Right atrium auricular region (tissue), 2 donors: ENCODE results near the gene ARMC9. TPM values are rescaled to one million over a fixed set of nuclear protein-coding genes. Genes with fewer than 3 reads are reported as not detected.
"Not testable (repeated sequence)": the region's sequence is repeated elsewhere in the genome, so short reads cannot be mapped to it uniquely, and the experiment has no call there.

Experiments used
- DNase-seq: peaks from one replicate; pipeline ENCODE4 v3.0.0-alpha.2; 2019; ENCODE audit warnings: low spot score
- H3K27ac ChIP-seq, 2 donors: fragments of 200-600 bp; sonication (generic); 1 replicate in 1 of 2; 2 replicates in 1 of 2; pipeline ENCODE4 v1.5.1; 2016 to 2019
- H3K27me3 ChIP-seq, 2 donors: fragments of 200-600 bp; sonication (generic); one replicate each; pipeline versions ENCODE4 v1.5.1 to v1.6.0; 2017 to 2019
- H3K36me3 ChIP-seq: fragments of 200-600 bp; sonication (generic); one replicate; pipeline ENCODE4 v1.5.1; 2016
- H3K4me1 ChIP-seq, 2 donors: fragments of 200-600 bp; sonication (generic); one replicate each; pipeline versions ENCODE4 v1.5.1 to v1.6.0; 2017 to 2019
- H3K4me3 ChIP-seq, 2 donors: fragments of 200-600 bp; sonication (generic); 1 replicate in 1 of 2; 2 replicates in 1 of 2; pipeline ENCODE4 v1.5.1; 2017 to 2019; ENCODE audit warnings: mild to moderate bottlenecking in 1 of 2, moderate library complexity in 1 of 2
- H3K9me3 ChIP-seq, 2 donors: fragments of 200-600 bp; sonication (generic); one replicate each; pipeline ENCODE4 v1.5.1; 2019
- CTCF ChIP-seq, 2 donors: fragments of 200-600 bp; sonication (generic); IDR thresholded peaks; one replicate each; pipeline ENCODE4 v1.5.1; 2019; ENCODE audit warnings: antibody characterized with exemption in 2 of 2
- total RNA-seq, 2 donors: library from RNA; depleted of rRNA; stranded (reverse); fragments of >200 nt; gene quantifications; one replicate each; pipeline ENCODE4 v1.1.0, GENCODE V29; 2016

The ARMC9 gene
- total RNA-seq, 2 donors from 2014 or later = 2.0 to 2.9 TPM

DNA sequence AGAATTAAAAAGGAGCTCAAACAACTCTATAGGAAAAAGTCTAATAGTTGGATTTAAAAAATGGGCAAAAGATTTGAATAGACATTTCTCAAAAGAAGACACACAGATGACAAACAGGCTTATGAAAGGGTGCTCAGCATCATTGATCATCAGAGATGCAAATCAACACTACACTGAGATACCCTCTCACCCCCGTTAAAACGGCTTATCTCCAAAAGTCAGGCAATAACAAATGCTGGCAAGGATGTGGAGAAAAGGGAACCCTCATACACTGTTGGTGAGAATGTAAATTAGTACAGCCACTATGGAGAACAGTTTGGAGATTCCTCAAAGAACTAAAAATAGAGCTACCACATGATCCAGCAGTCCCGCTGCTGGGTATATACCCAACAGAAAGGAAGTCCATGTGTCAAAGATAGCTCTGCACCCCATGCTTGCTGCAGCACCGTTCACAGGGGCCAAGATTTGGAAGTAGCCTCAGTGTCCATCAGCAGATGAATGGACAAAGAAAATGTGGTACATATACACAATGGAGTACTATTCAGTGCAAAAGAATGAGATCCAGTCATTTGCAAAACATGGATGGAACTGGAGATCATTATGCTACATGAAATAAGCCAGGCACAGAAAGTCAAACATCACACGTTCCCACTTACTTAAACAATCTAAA, 150.4 kb downstream of the ARMC9 start:
- Histone ChIP-seq H3K4me1 (peaks cover 0 to 9% of the 10 kb centered on the region in 2 donors), H3K27ac (no peak overlapping the region), H3K27me3 (no peaks in the 10 kb centered on the region), H3K9me3 (no peaks in the 10 kb centered on the region), H3K36me3 (no peaks in the 10 kb centered on the region), H3K4me3 (no peak overlapping the region)
- no peak for TF ChIP-seq CTCF (IDR thresholded peaks at IDR 0.05)
- no peak for DNase-seq

DNA sequence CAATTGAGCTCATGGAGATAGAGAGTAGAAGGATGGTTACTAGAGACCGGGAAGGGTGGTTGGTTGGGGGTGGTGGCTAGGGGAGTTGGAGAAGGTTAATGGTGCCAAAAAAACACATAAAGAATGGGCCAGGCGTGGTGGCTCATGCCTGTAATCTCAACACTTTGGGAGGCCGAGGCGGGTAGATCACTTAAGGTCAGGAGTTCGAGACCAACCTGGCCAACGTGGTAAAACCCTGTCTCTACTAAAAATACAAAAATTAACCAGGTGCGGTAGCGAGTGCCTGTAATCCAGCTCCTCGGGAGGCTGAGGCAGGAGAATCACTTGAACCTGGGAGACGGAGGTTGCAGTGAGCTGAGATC, 150.9 kb downstream of the ARMC9 start:
- not testable (repeated sequence) for H3K27ac ChIP-seq, H3K4me1 ChIP-seq, H3K36me3 ChIP-seq, H3K4me3 ChIP-seq, H3K9me3 ChIP-seq, DNase-seq, H3K27me3 ChIP-seq

DNA sequence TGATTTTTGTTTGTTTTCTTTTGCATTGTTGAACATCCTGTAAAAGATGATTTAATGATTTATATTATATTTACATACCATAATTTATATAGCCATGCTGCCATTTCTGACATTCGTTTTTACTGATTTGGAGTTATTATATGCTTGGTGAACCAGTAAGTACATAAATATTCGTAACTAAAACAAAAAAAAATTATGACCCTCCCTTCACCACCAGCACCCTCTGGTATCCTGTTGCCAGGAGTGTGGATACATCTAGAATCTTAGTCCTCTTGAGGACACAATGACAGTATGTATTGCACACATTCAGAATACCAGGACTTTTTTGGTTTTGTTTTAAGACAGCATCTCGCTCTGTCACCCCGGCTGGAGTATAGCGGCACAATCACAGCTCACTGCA, 153.2 kb downstream of the ARMC9 start:
- no peak for TF ChIP-seq CTCF (IDR thresholded peaks at IDR 0.05)
- Histone ChIP-seq H3K27me3 (no peaks in the 10 kb centered on the region), H3K4me1 (peaks cover 0 to 13% of the 10 kb centered on the region in 2 donors), H3K27ac (no peak overlapping the region), H3K9me3 (no peaks in the 10 kb centered on the region), H3K4me3 (no peak overlapping the region), H3K36me3 (no peaks in the 10 kb centered on the region)
- DNase-seq = no peak

DNA sequence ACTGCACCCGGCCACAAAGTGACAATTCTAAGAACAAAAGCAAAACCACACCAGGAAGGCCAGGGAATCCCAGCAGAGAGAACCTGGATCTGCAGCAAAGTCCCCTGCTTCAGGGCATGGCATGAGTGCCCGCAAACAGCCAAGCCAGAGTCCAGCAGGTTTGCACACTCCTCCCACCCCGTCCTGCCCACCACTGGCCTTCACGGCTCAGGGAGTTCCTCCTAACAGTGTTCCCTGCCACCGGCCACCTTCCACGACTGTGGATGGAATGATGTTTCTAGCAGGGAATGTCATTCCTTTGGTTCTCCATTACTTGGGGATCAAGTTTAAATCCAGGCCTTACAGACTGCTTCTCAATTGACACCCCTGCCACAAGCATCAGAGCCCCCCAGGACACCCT, 155.0 kb downstream of the ARMC9 start:
- no peak for TF ChIP-seq CTCF (IDR thresholded peaks at IDR 0.05)
- H3K4me1 ChIP-seq = peaks cover 0 to 11% of the 10 kb centered on the region in 2 donors
- no peaks in the 10 kb centered on the region for H3K9me3 ChIP-seq
- H3K36me3 ChIP-seq = no peaks in the 10 kb centered on the region
- no peak overlapping the region for H3K4me3 ChIP-seq
- H3K27me3 ChIP-seq = no peaks in the 10 kb centered on the region
- H3K27ac ChIP-seq = no peak overlapping the region
- no peak for DNase-seq

GRCh38 chr2:231355508-231356465, 157.4 kb downstream of the ARMC9 start:
- no peak overlapping the region for H3K4me3 ChIP-seq
- DNase-seq = no peak
- TF ChIP-seq CTCF (IDR thresholded peaks at IDR 0.05) = no peak

DNA sequence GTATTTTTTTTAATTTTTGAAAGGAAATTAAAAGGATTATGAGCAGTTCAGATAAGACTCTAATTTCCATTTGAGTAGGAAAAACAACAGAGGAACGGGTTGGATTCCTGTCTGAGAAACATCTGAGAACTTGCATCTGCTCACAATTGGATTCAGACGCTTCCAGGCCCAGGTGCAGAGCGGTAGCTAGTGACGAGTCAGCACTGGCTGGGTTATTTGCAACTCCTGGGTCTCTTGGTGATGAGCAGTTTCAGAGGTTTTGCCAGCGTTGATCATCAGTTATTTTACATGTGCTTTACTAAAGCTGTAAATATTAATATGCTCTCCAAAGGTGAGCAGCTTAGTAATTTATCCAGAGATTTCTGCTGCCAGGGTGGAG, 158.0 kb downstream of the ARMC9 start:
- no peak overlapping the region for H3K4me3 ChIP-seq
- H3K9me3 ChIP-seq = no peaks in the 10 kb centered on the region
- H3K4me1 ChIP-seq = peaks cover 0 to 3% of the 10 kb centered on the region in 2 donors
- no peaks in the 10 kb centered on the region for H3K36me3 ChIP-seq
- H3K27me3 ChIP-seq = no peaks in the 10 kb centered on the region
- DNase-seq = no peak
- no peak overlapping the region for H3K27ac ChIP-seq
- TF ChIP-seq CTCF (IDR thresholded peaks at IDR 0.05) = no peak

More at GRCh38 chr2:231355508-231356465, 157.4 kb downstream of the ARMC9 start:
- Histone ChIP-seq H3K27ac (peak overlapping the region; percentile 24 to 35), H3K36me3 (no peaks in the 10 kb centered on the region), H3K4me1 (peaks cover 0 to 3% of the 10 kb centered on the region in 2 donors), H3K9me3 (no peaks in the 10 kb centered on the region), H3K27me3 (no peaks in the 10 kb centered on the region)
